GM12892 (cell line): ENCODE measurements around the gene DYRK1A.

Experiments used
- POLR2A ChIP-seq: IDR thresholded peaks from 2 replicates; pipeline ENCODE4 v1.6.1; 2011; ENCODE audit warnings: low read depth, low read length, control low read depth
- POLR2AphosphoS5 ChIP-seq: IDR thresholded peaks from 2 replicates; pipeline ENCODE4 v1.6.1; 2011; ENCODE audit warnings: low read depth, low read length, control low read depth
- TAF1 ChIP-seq: IDR thresholded peaks from 2 replicates; pipeline ENCODE4 v1.6.1; 2011; ENCODE audit warnings: low read depth, mild to moderate bottlenecking, control low read depth, low read length, borderline replicate concordance

DNA sequence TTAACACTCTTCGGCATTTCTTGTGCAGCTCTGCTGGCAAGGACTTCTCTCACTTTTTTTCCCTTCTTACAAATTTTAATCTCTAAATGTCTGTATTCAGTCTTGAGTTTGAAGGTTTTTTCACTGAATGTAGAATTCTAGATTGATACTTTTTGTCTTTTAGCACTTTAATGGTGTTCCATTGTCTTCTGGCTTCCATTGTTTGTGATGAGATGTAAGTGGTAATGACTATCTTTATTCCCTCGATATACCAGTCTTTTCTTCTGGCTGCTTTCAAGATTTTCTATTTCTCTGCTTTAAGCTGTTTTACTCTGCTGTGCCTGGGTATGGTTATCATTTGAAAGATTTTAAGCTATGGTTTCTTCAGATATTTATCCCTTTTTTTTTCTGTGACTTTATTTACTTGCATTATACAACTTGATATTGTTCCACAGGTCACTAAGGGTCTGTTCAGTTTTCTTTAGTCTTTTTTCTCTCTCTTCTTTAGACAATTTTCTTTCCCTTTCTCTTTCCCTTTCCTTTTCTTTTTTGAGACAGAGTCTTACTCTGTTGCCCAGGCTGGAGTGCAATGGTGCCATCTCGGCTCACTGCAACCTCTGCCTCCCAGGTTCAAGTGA is 35.8 kb downstream of the DYRK1A start:
- TF ChIP-seq POLR2A (no peak), POLR2AphosphoS5 (no peak), TAF1 (no peak)
